Trophoblast cell (in vitro differentiated cells and primary cell): ENCODE results near the gene MAML3.

Source experiments
- DNase-seq, 2 donors: peaks; one replicate each; pipeline ENCODE4 v3.0.0-alpha.2; 2016
- H2AFZ ChIP-seq: 2 replicates; pipeline ENCODE4 v1.6.1; 2013; ENCODE audit warnings: low read length, moderate library complexity, mild to moderate bottlenecking; ENCODE audit not compliant: insufficient read depth, poor library complexity
- H2AK5ac ChIP-seq: 2 replicates; pipeline ENCODE4 v1.6.1; 2013; ENCODE audit warnings: mild to moderate bottlenecking, low read length
- H2BK120ac ChIP-seq: 2 replicates; pipeline ENCODE4 v1.6.1; 2013; ENCODE audit warnings: low read length, mild to moderate bottlenecking, moderate library complexity; ENCODE audit not compliant: insufficient read depth, poor library complexity
- H2BK12ac ChIP-seq: 2 replicates; pipeline ENCODE4 v1.6.1; 2013; ENCODE audit warnings: mild to moderate bottlenecking, low read length, moderate library complexity
- H2BK5ac ChIP-seq: 2 replicates; pipeline ENCODE4 v1.6.1; 2013; ENCODE audit warnings: low read length, low read depth, moderate library complexity, mild to moderate bottlenecking; ENCODE audit not compliant: poor library complexity
- H3K14ac ChIP-seq: 2 replicates; pipeline ENCODE4 v1.6.1; 2013; ENCODE audit warnings: mild to moderate bottlenecking, low read length
- H3K18ac ChIP-seq: 2 replicates; pipeline ENCODE4 v1.6.1; 2013; ENCODE audit warnings: mild to moderate bottlenecking, low read length
- H3K23ac ChIP-seq: 2 replicates; pipeline ENCODE4 v1.6.1; 2013; ENCODE audit warnings: low read length
- H3K27ac ChIP-seq: 2 replicates; pipeline ENCODE4 v1.5.1; 2013; ENCODE audit warnings: low read depth, mild to moderate bottlenecking, inconsistent platforms, low read length, moderate library complexity
- H3K27me3 ChIP-seq: 2 replicates; pipeline ENCODE4 v1.6.1; 2013; ENCODE audit warnings: inconsistent platforms, mild to moderate bottlenecking, low read length, moderate library complexity; ENCODE audit not compliant: insufficient read depth
- H3K36me3 ChIP-seq, 2 experiments: 1 replicate in 1 of 2; 2 replicates in 1 of 2; pipeline ENCODE4 v1.6.1; 2013; ENCODE audit warnings: low read length in 2 of 2, mild to moderate bottlenecking in 2 of 2, moderate library complexity in 1 of 2; ENCODE audit not compliant: insufficient read depth in 2 of 2, control insufficient read depth in 1 of 2
- H3K4ac ChIP-seq: 2 replicates; pipeline ENCODE4 v1.6.1; 2013; ENCODE audit warnings: low read depth, mild to moderate bottlenecking, low read length, moderate library complexity
- H3K4me1 ChIP-seq, 2 experiments: 1 replicate in 1 of 2; 2 replicates in 1 of 2; pipeline ENCODE4 v1.6.1; 2013; ENCODE audit warnings: low read length in 2 of 2, mild to moderate bottlenecking in 2 of 2, moderate library complexity in 1 of 2; ENCODE audit not compliant: insufficient read depth in 2 of 2, control insufficient read depth in 1 of 2
- H3K4me2 ChIP-seq: 2 replicates; pipeline ENCODE4 v1.6.1; 2013; ENCODE audit warnings: inconsistent platforms, mild to moderate bottlenecking, low read length, moderate library complexity
- H3K4me3 ChIP-seq: 2 replicates; pipeline ENCODE4 v1.5.1; 2013; ENCODE audit warnings: mild to moderate bottlenecking, low read depth, low read length, inconsistent platforms
- H3K79me1 ChIP-seq: one replicate; pipeline ENCODE4 v1.6.1; 2013; ENCODE audit warnings: low read length
- H3K79me2 ChIP-seq: 2 replicates; pipeline ENCODE4 v1.6.1; 2013; ENCODE audit warnings: low read length, mild to moderate bottlenecking; ENCODE audit not compliant: control insufficient read depth, insufficient read depth, poor library complexity
- H3K9ac ChIP-seq: 2 replicates; pipeline ENCODE4 v1.6.1; 2013; ENCODE audit warnings: mild to moderate bottlenecking, low read length
- H3K9me3 ChIP-seq: 2 replicates; pipeline ENCODE4 v1.6.1; 2013; ENCODE audit warnings: low read depth, mild to moderate bottlenecking, control low read depth, inconsistent platforms, low read length; ENCODE audit not compliant: insufficient read depth
- H4K12ac ChIP-seq: 2 replicates; pipeline ENCODE4 v1.6.1; 2013; ENCODE audit warnings: low read depth, mild to moderate bottlenecking, low read length, moderate library complexity
- H4K8ac ChIP-seq: 2 replicates; pipeline ENCODE4 v1.6.1; 2013; ENCODE audit warnings: low read depth, mild to moderate bottlenecking, low read length, moderate library complexity
- H4K91ac ChIP-seq: one replicate; pipeline ENCODE4 v1.6.1; 2013; ENCODE audit warnings: low read depth, mild to moderate bottlenecking, low read length, moderate library complexity
- WGBS: extraction: QIAGEN DNeasy Blood & Tissue Kit; methylation state at CpG from one replicate; pipeline ENCODE4 v1.1.7; 2013; ENCODE audit warnings: missing lambda C conversion rate; ENCODE audit not compliant: insufficient read length, insufficient coverage; ENCODE audit errors: extremely low coverage; 5-methylcytosine and 5-hydroxymethylcytosine counted together

MAML3 gene

GRCh38 chr4:139902321-139903320 is 251.4 kb downstream of the MAML3 start:
- H3K27me3 ChIP-seq: no peaks in the 10 kb centered on the region
- no peak overlapping the region for H3K4ac ChIP-seq
- no peak overlapping the region for H3K18ac ChIP-seq
- no peak overlapping the region for H2BK120ac ChIP-seq
- H2AFZ ChIP-seq: peak overlapping the region; percentile 73
- peaks cover 0 to 2% of the 10 kb centered on the region in 2 experiments for H3K4me1 ChIP-seq
- no peak overlapping the region for H3K14ac ChIP-seq
- no peak overlapping the region for H3K4me3 ChIP-seq
- H2AK5ac ChIP-seq: no peak overlapping the region
- H3K23ac ChIP-seq: no peak overlapping the region
- no peak overlapping the region for H3K4me2 ChIP-seq
- no peak overlapping the region for H4K12ac ChIP-seq
- DNase-seq: no peak
- no peak overlapping the region for H3K9ac ChIP-seq
- no peaks in the 10 kb centered on the region for H3K36me3 ChIP-seq
- no peaks in the 10 kb centered on the region for H3K79me2 ChIP-seq
- no peak overlapping the region for H4K8ac ChIP-seq
- no peaks in the 10 kb centered on the region for H3K9me3 ChIP-seq
- H2BK5ac ChIP-seq: no peak overlapping the region
- no peak overlapping the region for H3K27ac ChIP-seq
- H4K91ac ChIP-seq: no peak overlapping the region
- H2BK12ac ChIP-seq: no peak overlapping the region
- WGBS: no CpG with 5 or more reads among the region's 17 CpGs
- H3K79me1 ChIP-seq: no peaks in the 10 kb centered on the region

GRCh38 chr4:139901531-139902320 is 252.3 kb downstream of the MAML3 start:
- H2BK12ac ChIP-seq: no peak overlapping the region
- DNase-seq: no peak
- H3K27ac ChIP-seq: no peak overlapping the region
- H4K12ac ChIP-seq: no peak overlapping the region
- no peaks in the 10 kb centered on the region for H3K27me3 ChIP-seq
- H2BK5ac ChIP-seq: no peak overlapping the region
- H3K4me1 ChIP-seq: peaks cover 0 to 2% of the 10 kb centered on the region in 2 experiments
- H4K8ac ChIP-seq: no peak overlapping the region
- H3K36me3 ChIP-seq: no peaks in the 10 kb centered on the region
- no peaks in the 10 kb centered on the region for H3K79me2 ChIP-seq
- no peak overlapping the region for H3K4me2 ChIP-seq
- H3K4me3 ChIP-seq: no peak overlapping the region
- H4K91ac ChIP-seq: no peak overlapping the region
- H3K14ac ChIP-seq: no peak overlapping the region
- H3K79me1 ChIP-seq: no peaks in the 10 kb centered on the region
- WGBS: no CpG with 5 or more reads among the region's 17 CpGs
- H3K9ac ChIP-seq: no peak overlapping the region
- peak overlapping the region; percentile 73 for H2AFZ ChIP-seq
- no peak overlapping the region for H3K18ac ChIP-seq
- H2AK5ac ChIP-seq: peak overlapping the region; percentile 72
- no peak overlapping the region for H2BK120ac ChIP-seq
- no peak overlapping the region for H3K4ac ChIP-seq
- H3K9me3 ChIP-seq: no peaks in the 10 kb centered on the region
- no peak overlapping the region for H3K23ac ChIP-seq

- H2AFZ ChIP-seq: no peak overlapping the region
- H3K23ac ChIP-seq: no peak overlapping the region
- H3K4me3 ChIP-seq: no peak overlapping the region
- H2BK5ac ChIP-seq: no peak overlapping the region
- H4K91ac ChIP-seq: no peak overlapping the region
- H2AK5ac ChIP-seq: no peak overlapping the region
- no peaks in the 10 kb centered on the region for H3K27me3 ChIP-seq
- no peak overlapping the region for H2BK12ac ChIP-seq
- peaks cover 0 to 2% of the 10 kb centered on the region in 2 experiments for H3K4me1 ChIP-seq
- no peak overlapping the region for H3K9ac ChIP-seq
- no peak for DNase-seq
- H3K36me3 ChIP-seq: no peaks in the 10 kb centered on the region
- H3K4ac ChIP-seq: no peak overlapping the region
- H3K79me2 ChIP-seq: no peaks in the 10 kb centered on the region
- WGBS: no CpG with 5 or more reads among the region's 2 CpGs
- H4K8ac ChIP-seq: no peak overlapping the region
- H3K18ac ChIP-seq: no peak overlapping the region
- no peak overlapping the region for H3K27ac ChIP-seq
- H3K79me1 ChIP-seq: no peaks in the 10 kb centered on the region
- H2BK120ac ChIP-seq: no peak overlapping the region
- H3K4me2 ChIP-seq: no peak overlapping the region
- no peak overlapping the region for H3K14ac ChIP-seq
- no peak overlapping the region for H4K12ac ChIP-seq
- no peaks in the 10 kb centered on the region for H3K9me3 ChIP-seq
Observed at GRCh38 chr4:139900964-139901376, 253.0 kb downstream of the MAML3 start.

GRCh38 chr4:139899346-139899745 is 254.6 kb downstream of the MAML3 start:
- Histone ChIP-seq H2AFZ (no peak overlapping the region), H3K23ac (no peak overlapping the region)
- no CpG with 5 or more reads among the region's 4 CpGs for WGBS

More at GRCh38 chr4:139899346-139899745, 254.6 kb downstream of the MAML3 start:
- Histone ChIP-seq H4K12ac (no peak overlapping the region), H3K4ac (no peak overlapping the region), H3K18ac (no peak overlapping the region), H2BK120ac (no peak overlapping the region), H3K27ac (no peak overlapping the region), H3K4me3 (no peak overlapping the region), H3K79me2 (no peaks in the 10 kb centered on the region), H3K79me1 (no peaks in the 10 kb centered on the region), H2BK5ac (no peak overlapping the region), H4K8ac (no peak overlapping the region), H3K27me3 (no peaks in the 10 kb centered on the region), H2AK5ac (no peak overlapping the region), H4K91ac (no peak overlapping the region), H3K4me2 (no peak overlapping the region), H3K14ac (no peak overlapping the region), H3K36me3 (no peaks in the 10 kb centered on the region), H3K9ac (no peak overlapping the region), H3K4me1 (peaks cover 0 to 2% of the 10 kb centered on the region in 2 experiments), H2BK12ac (no peak overlapping the region), H3K9me3 (no peaks in the 10 kb centered on the region)
- DNase-seq: no peak
